ENCODE measurements around the gene USP44.
A peak's percentile ranks its signal among the peaks of the same experiment; 100 is the strongest.

The USP44 gene

DNA sequence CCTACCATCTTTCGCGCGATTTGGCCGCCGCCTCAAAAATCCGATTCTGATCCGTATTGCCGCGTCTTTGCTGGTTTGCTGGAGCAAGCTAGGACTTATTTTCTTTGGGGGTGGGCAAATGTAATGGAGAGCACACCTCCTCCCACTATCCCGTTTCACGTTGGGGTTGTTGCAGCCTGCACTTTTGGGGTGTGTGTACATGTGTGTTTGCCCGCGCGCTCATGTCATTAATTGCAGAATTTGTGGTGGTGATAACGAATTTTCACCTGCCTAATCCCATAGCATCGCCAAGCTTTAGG, 76.7 kb downstream of the USP44 start:
- H3K4me3 ChIP-seq (ENCODE audit: low read depth, low read length) = peak overlapping the region; percentile 97
- peak overlapping the region; percentile 99 for H2AFZ ChIP-seq
- peaks cover 10% of the 10 kb centered on the region for H3K4me1 ChIP-seq
- H3K27ac ChIP-seq = peak overlapping the region; percentile 98
- peak overlapping the region; percentile 93 for H3K9ac ChIP-seq
- peaks cover 50% of the 10 kb centered on the region for H3K79me2 ChIP-seq
- TF ChIP-seq, protein P1, sequence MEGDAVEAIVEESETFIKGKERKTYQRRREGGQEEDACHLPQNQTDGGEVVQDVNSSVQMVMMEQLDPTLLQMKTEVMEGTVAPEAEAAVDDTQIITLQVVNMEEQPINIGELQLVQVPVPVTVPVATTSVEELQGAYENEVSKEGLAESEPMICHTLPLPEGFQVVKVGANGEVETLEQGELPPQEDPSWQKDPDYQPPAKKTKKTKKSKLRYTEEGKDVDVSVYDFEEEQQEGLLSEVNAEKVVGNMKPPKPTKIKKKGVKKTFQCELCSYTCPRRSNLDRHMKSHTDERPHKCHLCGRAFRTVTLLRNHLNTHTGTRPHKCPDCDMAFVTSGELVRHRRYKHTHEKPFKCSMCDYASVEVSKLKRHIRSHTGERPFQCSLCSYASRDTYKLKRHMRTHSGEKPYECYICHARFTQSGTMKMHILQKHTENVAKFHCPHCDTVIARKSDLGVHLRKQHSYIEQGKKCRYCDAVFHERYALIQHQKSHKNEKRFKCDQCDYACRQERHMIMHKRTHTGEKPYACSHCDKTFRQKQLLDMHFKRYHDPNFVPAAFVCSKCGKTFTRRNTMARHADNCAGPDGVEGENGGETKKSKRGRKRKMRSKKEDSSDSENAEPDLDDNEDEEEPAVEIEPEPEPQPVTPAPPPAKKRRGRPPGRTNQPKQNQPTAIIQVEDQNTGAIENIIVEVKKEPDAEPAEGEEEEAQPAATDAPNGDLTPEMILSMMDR (IDR thresholded peaks at IDR 0.05) = no peak
- no peaks in the 10 kb centered on the region for H3K27me3 ChIP-seq (ENCODE audit: control insufficient read depth, insufficient read depth, low read length)
- H3K4me2 ChIP-seq (ENCODE audit: low read length) = peak overlapping the region; percentile 95
- H3K36me3 ChIP-seq (ENCODE audit: control insufficient read depth, insufficient read depth, low read length) = no peaks in the 10 kb centered on the region
- H3K9me3 ChIP-seq (ENCODE audit: control insufficient read depth, low read length) = no peaks in the 10 kb centered on the region

DNA sequence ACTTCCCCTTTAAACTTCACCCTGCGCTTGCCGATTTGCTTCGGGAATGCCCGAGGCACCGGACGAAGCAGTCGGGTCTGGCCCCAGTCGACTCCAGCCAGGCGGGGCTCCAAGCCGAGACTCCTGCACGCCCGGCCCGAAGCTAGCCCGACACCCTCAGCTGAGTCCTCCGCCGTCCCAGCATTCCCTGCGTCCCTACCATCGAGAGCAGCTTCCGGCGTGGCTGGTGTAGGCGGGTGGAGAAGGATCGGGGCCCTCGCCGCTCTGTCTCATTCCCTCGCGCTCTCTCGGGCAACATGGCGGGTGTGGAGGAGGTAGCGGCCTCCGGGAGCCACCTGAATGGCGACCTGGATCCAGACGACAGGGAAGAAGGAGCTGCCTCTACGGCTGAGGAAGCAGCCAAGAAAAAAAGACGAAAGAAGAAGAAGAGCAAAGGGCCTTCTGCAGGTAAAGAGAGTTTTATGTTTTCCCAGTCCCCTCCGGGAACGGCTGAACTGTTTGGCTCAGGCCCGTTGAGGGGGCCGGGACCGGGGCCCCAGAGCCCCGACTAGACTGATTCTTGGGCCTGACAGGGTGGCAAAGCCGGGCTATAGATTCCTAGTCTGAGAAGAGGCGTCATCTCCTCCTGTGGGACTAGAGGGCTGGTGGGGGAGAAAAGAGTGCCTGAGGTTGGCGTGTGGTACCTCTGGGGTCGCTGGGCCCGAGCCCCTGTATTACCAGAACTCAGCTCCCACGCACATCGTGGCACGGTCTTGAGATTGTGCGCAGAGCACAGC, 77.2 kb downstream of the USP44 start, which contains the start of gene METAP2:
TSS of gene METAP2 (plus strand) at position 269 of the 776 bp plus-strand sequence. CDS start at position 297, 28 bp downstream.
- Histone ChIP-seq H3K4me3 (ENCODE audit: low read depth, low read length) (peak within 1 kb of the TSS; percentile 97), H3K4me1 (peaks cover 10% of the 10 kb centered on the region), H3K4me2 (ENCODE audit: low read length) (peak within 1 kb of the TSS; percentile 95), H3K36me3 (ENCODE audit: control insufficient read depth, insufficient read depth, low read length) (no peaks in the 10 kb centered on the region), H3K27ac (peak within 1 kb of the TSS; percentile 98), H2AFZ (peak within 1 kb of the TSS; percentile 99), H3K27me3 (ENCODE audit: control insufficient read depth, insufficient read depth, low read length) (no peaks in the 10 kb centered on the region), H3K9ac (peak within 1 kb of the TSS; percentile 93), H3K79me2 (peaks cover 45% of the 10 kb centered on the region), H3K9me3 (ENCODE audit: control insufficient read depth, low read length) (no peaks in the 10 kb centered on the region)
- TF ChIP-seq, protein P1 (IDR thresholded peaks at IDR 0.05) = no peak

DNA sequence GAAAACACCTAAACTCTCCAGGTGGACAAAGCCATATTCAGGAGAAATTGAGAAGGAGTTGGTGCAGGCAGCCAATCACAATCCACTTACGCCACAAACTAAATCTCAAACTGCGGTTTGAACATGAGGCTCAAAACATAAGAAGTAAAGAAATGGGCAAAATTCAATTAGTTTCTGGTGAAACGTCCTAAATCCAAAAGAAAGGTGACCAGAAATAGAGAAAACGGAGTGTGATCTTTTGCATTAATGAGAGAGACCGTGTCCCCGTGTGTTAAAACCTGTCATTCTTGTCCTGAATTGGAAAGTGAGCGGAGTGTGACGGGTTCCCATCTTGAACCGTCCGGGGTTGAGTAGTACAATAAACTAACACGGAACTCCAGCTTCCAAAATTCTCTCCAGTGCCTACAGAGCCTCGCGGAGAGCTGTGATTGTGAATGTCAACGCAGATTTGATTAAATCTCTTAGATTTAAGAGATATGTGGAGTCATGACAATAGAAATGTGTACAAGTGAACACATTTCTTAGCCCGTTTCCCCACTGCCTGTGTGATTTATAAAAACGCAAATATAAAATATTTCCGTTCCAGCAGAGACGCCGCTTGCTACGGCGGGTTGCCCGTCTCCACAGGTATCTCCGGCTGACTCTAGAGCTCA, 77.9 kb downstream of the USP44 start:
- no peaks in the 10 kb centered on the region for H3K27me3 ChIP-seq (ENCODE audit: control insufficient read depth, insufficient read depth, low read length)
- peak overlapping the region; percentile 79 for H3K9ac ChIP-seq
- no peaks in the 10 kb centered on the region for H3K36me3 ChIP-seq (ENCODE audit: control insufficient read depth, insufficient read depth, low read length)
- H3K27ac ChIP-seq = peak overlapping the region; percentile 98
- no peaks in the 10 kb centered on the region for H3K9me3 ChIP-seq (ENCODE audit: control insufficient read depth, low read length)
- H3K79me2 ChIP-seq = peaks cover 38% of the 10 kb centered on the region
- peak overlapping the region; percentile 95 for H3K4me2 ChIP-seq (ENCODE audit: low read length)
- TF ChIP-seq, protein P1 (IDR thresholded peaks at IDR 0.05) = no peak
- H3K4me1 ChIP-seq = peaks cover 10% of the 10 kb centered on the region
- H2AFZ ChIP-seq = peak overlapping the region; percentile 99
- H3K4me3 ChIP-seq (ENCODE audit: low read depth, low read length) = peak overlapping the region; percentile 97

GRCh38 chr12:95470300-95470699, 81.0 kb downstream of the USP44 start:
- Histone ChIP-seq H3K9me3 (ENCODE audit: control insufficient read depth, low read length) (no peaks in the 10 kb centered on the region), H3K27ac (no peak overlapping the region), H3K4me1 (peaks cover under 1% of the 10 kb centered on the region), H3K4me2 (ENCODE audit: low read length) (no peak overlapping the region), H2AFZ (no peak overlapping the region), H3K4me3 (ENCODE audit: low read depth, low read length) (no peak overlapping the region), H3K79me2 (peaks cover 11% of the 10 kb centered on the region), H3K36me3 (ENCODE audit: control insufficient read depth, insufficient read depth, low read length) (no peaks in the 10 kb centered on the region), H3K27me3 (ENCODE audit: control insufficient read depth, insufficient read depth, low read length) (no peaks in the 10 kb centered on the region), H3K9ac (no peak overlapping the region)
- TF ChIP-seq, protein P1 (IDR thresholded peaks at IDR 0.05) = no peak
